Measurements from ENCODE around the gene GPR141.

- no peak for TF ChIP-seq TCF7L2 (IDR thresholded peaks at IDR 0.05; ENCODE audit: borderline replicate concordance, extremely low read depth, insufficient read depth, insufficient read length)
- no peak for TF ChIP-seq POLR2AphosphoS5 (IDR thresholded peaks at IDR 0.05; ENCODE audit: low read depth, low read length)
- no peak for TF ChIP-seq REST (IDR thresholded peaks at IDR 0.05; ENCODE audit: low read depth)
- no peak for TF ChIP-seq RAD21 (IDR thresholded peaks at IDR 0.05; ENCODE audit: low read depth)
- no peak for TF ChIP-seq SP1 (IDR thresholded peaks at IDR 0.05; ENCODE audit: low read depth)
- no peak for TF ChIP-seq FOSL1 (IDR thresholded peaks at IDR 0.05; ENCODE audit: low read depth)
- no peak for TF ChIP-seq EZH2phosphoT487 (IDR thresholded peaks at IDR 0.05; ENCODE audit: borderline replicate concordance)
- TF ChIP-seq EZH2 (IDR thresholded peaks at IDR 0.05) = no peak
- no peak for TF ChIP-seq MAX (IDR thresholded peaks at IDR 0.05)
Observed at GRCh38 chr7:37765421-37765829, 81.9 kb downstream of the GPR141 start.
